ENCODE measurements around the gene MZT2B. TPM values are rescaled to one million over a fixed set of nuclear protein-coding genes. Genes with fewer than 3 reads are reported as not detected.
"Not testable (repeated sequence)": the region's sequence is repeated elsewhere in the genome, so short reads cannot be mapped to it uniquely, and the experiment has no call there.

Gene MZT2B
- total and polyA plus RNA-seq, 2 experiments from 2014 or later = 126 to 346 TPM

DNA sequence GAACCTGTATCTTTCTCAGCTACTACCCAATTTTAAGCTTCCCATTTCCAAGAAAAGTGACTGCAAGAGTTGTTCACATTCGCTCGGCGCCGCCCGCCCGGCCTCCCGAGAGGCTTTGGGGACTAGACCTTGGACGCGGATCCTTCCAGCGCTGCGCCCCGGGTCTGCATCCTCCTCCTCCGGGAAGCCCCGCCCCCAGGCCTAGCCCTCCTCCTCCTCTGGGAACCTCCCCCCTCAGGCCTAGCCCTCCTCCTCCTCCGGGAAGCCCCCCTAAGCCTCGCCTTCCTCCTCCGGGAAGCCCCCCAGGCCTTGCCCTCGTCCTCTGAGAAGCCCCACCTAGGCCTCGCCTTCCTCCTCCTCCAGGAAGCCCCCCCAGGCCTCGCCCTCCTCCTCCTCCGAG is 45.9 kb downstream of the MZT2B start:
- H3K9me2 ChIP-seq (ENCODE audit: insufficient read depth); H3K9me3 ChIP-seq (ENCODE audit: low read depth); H3K4me2 ChIP-seq (ENCODE audit: unreplicated experiment); H3K9ac ChIP-seq; H3K4me1 ChIP-seq (ENCODE audit: insufficient read depth); H4K20me1 ChIP-seq (ENCODE audit: insufficient read depth); H3F3A ChIP-seq (ENCODE audit: insufficient read depth); H3K4me3 ChIP-seq; H3K36me3 ChIP-seq (ENCODE audit: low read depth); H3K79me2 ChIP-seq (ENCODE audit: insufficient read depth); H3K27ac ChIP-seq; in situ Hi-C loops (cut with MboI); H3K27me3 ChIP-seq (replicated peaks; ENCODE audit: insufficient read depth); DNase-seq; H2AFZ ChIP-seq: not testable (repeated sequence)
- WGBS, 2 experiments (ENCODE audit: low coverage in 1 of 2, low lambda C conversion rate in 2 of 2, missing lambda C conversion rate in 2 of 2) = 84 to 90% methylated on average over 7 to 21 of the region's 21 CpGs

DNA sequence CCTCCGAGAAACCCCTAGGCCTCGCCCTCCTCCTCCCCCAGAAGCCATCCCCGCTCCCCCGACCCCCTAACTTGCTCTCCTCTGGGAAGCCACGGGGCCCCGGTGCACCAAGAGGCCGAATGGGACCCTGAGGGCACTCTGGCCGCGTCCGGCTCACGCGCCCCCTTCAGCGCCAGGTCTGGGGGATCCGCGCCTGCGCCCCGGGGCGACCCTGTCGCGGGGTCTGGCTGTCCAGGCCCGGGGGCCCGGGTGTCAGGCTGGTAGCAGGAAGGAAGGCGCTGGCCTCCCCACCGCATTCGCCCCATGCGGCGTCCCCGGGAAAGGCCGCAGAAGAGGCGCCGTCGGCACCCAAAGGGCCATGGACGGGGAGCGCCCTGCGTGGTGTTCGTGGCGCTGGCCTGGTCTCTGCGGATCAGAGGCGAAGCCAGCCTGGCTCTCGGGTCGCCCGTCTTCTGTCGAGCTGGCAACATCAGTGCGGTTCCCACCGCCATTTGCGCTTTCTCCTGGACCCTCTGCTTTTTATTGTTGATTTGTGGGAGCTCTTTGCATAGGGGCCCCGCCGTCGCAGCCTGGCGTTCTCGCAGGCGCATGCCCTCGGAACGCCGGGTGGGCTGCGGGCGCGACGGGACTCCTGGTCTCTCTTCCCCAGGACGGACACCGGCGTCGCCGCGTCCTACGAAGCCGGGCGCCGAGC is 46.6 kb downstream of the MZT2B start:
- H3K4me3 ChIP-seq; H3K4me1 ChIP-seq (ENCODE audit: insufficient read depth); H3K79me2 ChIP-seq (ENCODE audit: insufficient read depth); H4K20me1 ChIP-seq (ENCODE audit: insufficient read depth); H2AFZ ChIP-seq; H3K36me3 ChIP-seq (ENCODE audit: low read depth); H3K9me3 ChIP-seq (ENCODE audit: low read depth); H3K9ac ChIP-seq; H3K4me2 ChIP-seq (ENCODE audit: unreplicated experiment); H3F3A ChIP-seq (ENCODE audit: insufficient read depth); DNase-seq; H3K27me3 ChIP-seq (replicated peaks; ENCODE audit: insufficient read depth); H3K9me2 ChIP-seq (ENCODE audit: insufficient read depth); H3K27ac ChIP-seq; in situ Hi-C loops (cut with MboI): not testable (repeated sequence)
- 76 to 82% methylated on average over 61 to 69 of the region's 69 CpGs for WGBS, 2 experiments (ENCODE audit: low coverage in 1 of 2, low lambda C conversion rate in 2 of 2, missing lambda C conversion rate in 2 of 2)

DNA sequence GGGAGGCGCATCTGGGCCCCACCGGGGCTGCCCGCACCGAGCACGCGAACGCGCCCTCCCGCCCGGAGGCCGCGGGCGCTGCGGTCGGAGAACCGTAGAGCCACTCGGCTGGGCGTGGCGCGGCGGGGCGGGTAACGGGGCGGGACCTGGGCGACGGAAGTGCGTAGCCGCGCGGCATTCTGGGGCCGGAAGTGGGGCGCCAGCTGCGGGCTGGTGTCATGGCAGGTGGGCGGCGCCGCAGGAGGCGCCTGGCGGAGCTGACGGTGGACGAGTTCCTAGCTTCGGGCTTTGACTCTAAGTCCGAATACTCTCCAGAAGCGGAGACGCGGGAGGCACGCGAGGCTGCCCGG is 47.1 kb downstream of the MZT2B start:
- H3K9ac ChIP-seq; in situ Hi-C loops (cut with MboI); H3K27me3 ChIP-seq (replicated peaks; ENCODE audit: insufficient read depth); H3K79me2 ChIP-seq (ENCODE audit: insufficient read depth); H3K4me2 ChIP-seq (ENCODE audit: unreplicated experiment); H4K20me1 ChIP-seq (ENCODE audit: insufficient read depth); H3K9me3 ChIP-seq (ENCODE audit: low read depth); H3K36me3 ChIP-seq (ENCODE audit: low read depth); H3K27ac ChIP-seq; H3K4me3 ChIP-seq; H3K4me1 ChIP-seq (ENCODE audit: insufficient read depth); H3F3A ChIP-seq (ENCODE audit: insufficient read depth); H3K9me2 ChIP-seq (ENCODE audit: insufficient read depth): not testable (repeated sequence)
- peak overlapping the region; percentile 33; the same call in 1 of the 2 replicates for H2AFZ ChIP-seq
- WGBS, 2 experiments (ENCODE audit: low coverage in 1 of 2, low lambda C conversion rate in 2 of 2, missing lambda C conversion rate in 2 of 2) = 31 to 63% methylated on average over 22 to 42 of the region's 48 CpGs
- peak; percentile 32 for DNase-seq

DNA sequence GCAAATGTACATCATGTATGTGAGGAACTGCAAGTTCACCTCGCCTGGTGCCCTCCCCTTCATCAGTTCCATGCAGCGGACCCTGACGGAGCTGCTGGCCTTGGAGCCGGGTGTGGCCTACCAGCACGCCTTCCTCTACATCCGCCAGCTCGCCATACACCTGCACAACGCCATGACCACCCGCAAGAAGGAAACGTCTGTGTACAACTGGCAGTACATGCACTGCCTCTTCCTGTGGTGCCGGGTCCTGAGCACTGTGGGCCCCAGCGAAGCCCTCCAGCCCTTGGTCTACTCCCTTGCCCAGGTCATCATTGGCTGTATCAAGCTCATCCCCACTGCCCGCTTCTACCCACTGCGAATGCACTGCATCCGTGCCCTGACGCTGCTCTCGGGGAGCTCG is 48.3 kb downstream of the MZT2B start:
- H3K36me3 ChIP-seq (ENCODE audit: low read depth); in situ Hi-C loops (cut with MboI); H3K9me2 ChIP-seq (ENCODE audit: insufficient read depth); H3K4me3 ChIP-seq; H3F3A ChIP-seq (ENCODE audit: insufficient read depth); H3K27ac ChIP-seq; H3K4me1 ChIP-seq (ENCODE audit: insufficient read depth); H4K20me1 ChIP-seq (ENCODE audit: insufficient read depth); DNase-seq; H2AFZ ChIP-seq; H3K9ac ChIP-seq; H3K27me3 ChIP-seq (replicated peaks; ENCODE audit: insufficient read depth); H3K9me3 ChIP-seq (ENCODE audit: low read depth); H3K4me2 ChIP-seq (ENCODE audit: unreplicated experiment); H3K79me2 ChIP-seq (ENCODE audit: insufficient read depth): not testable (repeated sequence)
- 77 to 81% methylated on average over 17 to 18 of the region's 18 CpGs for WGBS, 2 experiments (ENCODE audit: low coverage in 1 of 2, low lambda C conversion rate in 2 of 2, missing lambda C conversion rate in 2 of 2)

DNA sequence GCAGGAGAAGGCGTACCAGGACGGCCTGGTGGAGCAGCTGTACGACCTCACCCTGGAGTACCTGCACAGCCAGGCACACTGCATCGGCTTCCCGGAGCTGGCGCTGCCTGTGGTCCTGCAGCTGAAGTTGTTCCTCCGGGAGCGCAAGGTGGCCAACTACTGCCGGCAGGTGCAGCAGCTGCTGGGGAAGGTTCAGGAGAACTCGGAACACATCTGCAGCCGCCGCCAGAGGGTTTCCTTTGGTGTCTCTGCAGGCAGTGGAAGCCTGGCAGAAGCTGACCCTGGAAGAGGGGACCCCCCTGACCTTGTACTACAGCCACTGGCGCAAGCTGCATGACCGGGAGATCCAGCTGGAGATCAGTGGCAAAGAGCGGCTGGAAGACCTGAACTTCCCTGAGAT is 48.8 kb downstream of the MZT2B start:
- H3K9ac ChIP-seq; H3K4me1 ChIP-seq (ENCODE audit: insufficient read depth); H3K9me2 ChIP-seq (ENCODE audit: insufficient read depth); H3K4me3 ChIP-seq; H3K79me2 ChIP-seq (ENCODE audit: insufficient read depth); DNase-seq; H3K36me3 ChIP-seq (ENCODE audit: low read depth); H3K27me3 ChIP-seq (replicated peaks; ENCODE audit: insufficient read depth); H3F3A ChIP-seq (ENCODE audit: insufficient read depth); H3K9me3 ChIP-seq (ENCODE audit: low read depth); H2AFZ ChIP-seq; H4K20me1 ChIP-seq (ENCODE audit: insufficient read depth); H3K27ac ChIP-seq; H3K4me2 ChIP-seq (ENCODE audit: unreplicated experiment); in situ Hi-C loops (cut with MboI): not testable (repeated sequence)
- 87 to 91% methylated on average over 15 of the region's 15 CpGs for WGBS, 2 experiments (ENCODE audit: low coverage in 1 of 2, low lambda C conversion rate in 2 of 2, missing lambda C conversion rate in 2 of 2)

Data from GM23248 (cell line).